Mammary epithelial cell (primary cell): ENCODE data around the gene RGL1.

Experiments
- EZH2 ChIP-seq: IDR thresholded peaks from 2 replicates; pipeline ENCODE4 v1.6.1; 2012; ENCODE audit warnings: low read length, inconsistent platforms, borderline replicate concordance
- TF ChIP-seq, protein P1 (sequence below), 2 donors: IDR thresholded peaks in 1 of 2; conservative IDR thresholded peaks in 1 of 2; 2 replicates each; pipeline ENCODE4 v1.5.1; 2011 to 2012; ENCODE audit warnings: inconsistent platforms in 2 of 2, low read length in 2 of 2, mild to moderate bottlenecking in 2 of 2, control low read depth in 1 of 2, low read depth in 1 of 2; ENCODE audit not compliant: insufficient read depth in 1 of 2; ENCODE audit errors: extremely low read depth in 1 of 2

DNA sequence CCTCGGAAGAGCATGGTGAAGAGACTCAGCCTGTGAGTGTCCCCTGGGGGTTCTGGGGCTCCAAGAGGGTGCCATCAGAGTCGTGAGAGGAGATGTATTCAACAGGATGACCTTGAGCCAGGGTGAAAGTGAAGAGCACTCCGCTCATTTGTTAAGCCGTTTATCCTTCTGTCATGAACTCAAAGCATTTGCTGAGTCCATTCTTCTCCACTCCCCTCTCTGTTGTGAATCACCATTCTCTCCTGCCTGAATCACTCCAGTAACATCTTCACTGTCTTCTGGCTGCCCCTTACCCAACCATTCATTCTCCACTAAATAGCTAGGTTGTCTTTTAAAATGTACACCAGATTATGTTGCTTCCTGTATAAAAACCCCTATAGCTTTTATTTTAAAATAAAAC is 102.2 kb downstream of the RGL1 start:
- TF ChIP-seq, protein P1, sequence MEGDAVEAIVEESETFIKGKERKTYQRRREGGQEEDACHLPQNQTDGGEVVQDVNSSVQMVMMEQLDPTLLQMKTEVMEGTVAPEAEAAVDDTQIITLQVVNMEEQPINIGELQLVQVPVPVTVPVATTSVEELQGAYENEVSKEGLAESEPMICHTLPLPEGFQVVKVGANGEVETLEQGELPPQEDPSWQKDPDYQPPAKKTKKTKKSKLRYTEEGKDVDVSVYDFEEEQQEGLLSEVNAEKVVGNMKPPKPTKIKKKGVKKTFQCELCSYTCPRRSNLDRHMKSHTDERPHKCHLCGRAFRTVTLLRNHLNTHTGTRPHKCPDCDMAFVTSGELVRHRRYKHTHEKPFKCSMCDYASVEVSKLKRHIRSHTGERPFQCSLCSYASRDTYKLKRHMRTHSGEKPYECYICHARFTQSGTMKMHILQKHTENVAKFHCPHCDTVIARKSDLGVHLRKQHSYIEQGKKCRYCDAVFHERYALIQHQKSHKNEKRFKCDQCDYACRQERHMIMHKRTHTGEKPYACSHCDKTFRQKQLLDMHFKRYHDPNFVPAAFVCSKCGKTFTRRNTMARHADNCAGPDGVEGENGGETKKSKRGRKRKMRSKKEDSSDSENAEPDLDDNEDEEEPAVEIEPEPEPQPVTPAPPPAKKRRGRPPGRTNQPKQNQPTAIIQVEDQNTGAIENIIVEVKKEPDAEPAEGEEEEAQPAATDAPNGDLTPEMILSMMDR (conservative IDR thresholded peaks at IDR 0.05 in 1 of 2, IDR thresholded peaks at IDR 0.05 in 1 of 2; ENCODE audit: extremely low read depth in 1 of 2, insufficient read depth in 1 of 2, low read depth in 1 of 2, low read length in 2 of 2), result no peak
- no peak for TF ChIP-seq EZH2
